GM23338 (cell line): ENCODE results near the gene SLC39A11. TPM values are rescaled to one million over a fixed set of nuclear protein-coding genes. Genes with fewer than 3 reads are reported as not detected.

ENCODE experiments used
- ATAC-seq: fragments of 200-7000 bp; cut with Tn5 transposase; 3 replicates; pipeline ENCODE4 v1.9.1; 2020
- DNase-seq: peaks from one replicate; pipeline ENCODE4 v3.0.0-alpha.2; 2015; ENCODE audit warnings: low spot score
- H2AFZ ChIP-seq: fragments of 200-600 bp; sonication (generic); 2 replicates; pipeline ENCODE4 v1.8.0; 2016; ENCODE audit warnings: antibody characterized with exemption, mild to moderate bottlenecking, moderate library complexity
- H3F3A ChIP-seq: fragments of 200-600 bp; sonication (generic); replicated peaks from 2 replicates; pipeline ENCODE4 v1.8.0; 2017; ENCODE audit warnings: antibody characterized with exemption, mixed run types, low read depth
- H3K27ac ChIP-seq: fragments of 200-600 bp; sonication (generic); 2 replicates; pipeline ENCODE4 v1.6.1; 2016; ENCODE audit warnings: low read depth
- H3K27me3 ChIP-seq: fragments of 200-600 bp; sonication (generic); 2 replicates; pipeline ENCODE4 v1.8.0; 2016; ENCODE audit warnings: mild to moderate bottlenecking, mixed run types, moderate library complexity; ENCODE audit not compliant: insufficient read depth
- H3K36me3 ChIP-seq: fragments of 200-600 bp; sonication (generic); 2 replicates; pipeline ENCODE4 v1.8.0; 2016; ENCODE audit warnings: mild to moderate bottlenecking; ENCODE audit not compliant: insufficient read depth
- H3K4me1 ChIP-seq: fragments of 200-600 bp; sonication (generic); 2 replicates; pipeline ENCODE4 v1.8.0; 2016; ENCODE audit warnings: mild to moderate bottlenecking, moderate library complexity; ENCODE audit not compliant: insufficient read depth
- H3K4me2 ChIP-seq: fragments of 200-600 bp; sonication (generic); 2 replicates; pipeline ENCODE4 v1.7.1; 2017; ENCODE audit warnings: mixed run types
- H3K4me3 ChIP-seq: fragments of 200-600 bp; sonication (generic); 2 replicates; pipeline ENCODE4 v1.6.1; 2016; ENCODE audit warnings: mixed run types
- H3K79me2 ChIP-seq: fragments of 200-600 bp; sonication (generic); replicated peaks from 2 replicates; pipeline ENCODE4 v1.8.0; 2017; ENCODE audit warnings: mild to moderate bottlenecking; ENCODE audit not compliant: insufficient read depth
- H3K9me2 ChIP-seq: fragments of 200-600 bp; sonication (generic); 2 replicates; pipeline ENCODE4 v1.8.0; 2017; ENCODE audit not compliant: insufficient read depth
- H4K20me1 ChIP-seq: fragments of 200-600 bp; sonication (generic); replicated peaks from 2 replicates; pipeline ENCODE4 v1.8.0; 2017; ENCODE audit warnings: mild to moderate bottlenecking; ENCODE audit not compliant: insufficient read depth
- H3K27ac Mint-ChIP-seq: 2 replicates; pipeline ENCODE4 v1.8.0; 2020; ENCODE audit warnings: inconsistent platforms, mild to moderate bottlenecking, moderate library complexity, mixed read lengths
- H3K27me3 Mint-ChIP-seq: 3 replicates; pipeline ENCODE4 v1.8.0; 2022; ENCODE audit warnings: low read depth, mild to moderate bottlenecking, moderate library complexity, mixed read lengths, inconsistent platforms; ENCODE audit not compliant: insufficient read depth, poor library complexity
- H3K36me3 Mint-ChIP-seq: 3 replicates; pipeline ENCODE4 v1.8.0; 2021; ENCODE audit warnings: low read depth, mild to moderate bottlenecking, inconsistent platforms, moderate library complexity, mixed read lengths
- H3K4me1 Mint-ChIP-seq: 3 replicates; pipeline ENCODE4 v1.8.0; 2020; ENCODE audit warnings: mild to moderate bottlenecking, inconsistent platforms, mixed read lengths
- H3K4me3 Mint-ChIP-seq: 3 replicates; pipeline ENCODE4 v1.8.0; 2021; ENCODE audit warnings: moderate library complexity, mild to moderate bottlenecking, inconsistent platforms, mixed read lengths
- H3K9me3 Mint-ChIP-seq: 3 replicates; pipeline ENCODE4 v1.8.0; 2020; ENCODE audit warnings: moderate library complexity, mild to moderate bottlenecking, inconsistent platforms, mixed read lengths
- CREB1 ChIP-seq: fragments of 250-450 bp; sonication (Bioruptor Pico); IDR thresholded peaks from 2 replicates; pipeline ENCODE4 v1.5.0; 2020; ENCODE audit warnings: low read depth, mild to moderate bottlenecking, moderate library complexity
- CTCF ChIP-seq, 2 experiments: fragments of 200-600 bp in 1 of 2; sonication (generic) in 1 of 2; conservative IDR thresholded peaks; 2 replicates each; pipeline versions ENCODE4 v1.5.1 to v1.6.1; 2016 to 2017; ENCODE audit warnings: antibody characterized with exemption in 2 of 2, low read depth in 2 of 2, mild to moderate bottlenecking in 2 of 2, moderate library complexity in 1 of 2
- EZH2 ChIP-seq: fragments of 200-600 bp; sonication (generic); IDR thresholded peaks from one replicate; pipeline ENCODE4 v1.8.0; 2017; ENCODE audit warnings: antibody characterized with exemption, mild to moderate bottlenecking, low read depth; ENCODE audit not compliant: unreplicated experiment
- JUNB ChIP-seq: IDR thresholded peaks from one replicate; pipeline ENCODE4 v1.6.1; 2016; ENCODE audit warnings: antibody characterized with exemption; ENCODE audit not compliant: unreplicated experiment
- POLR2AphosphoS5 ChIP-seq: IDR thresholded peaks from 2 replicates; pipeline ENCODE4 v1.6.1; 2016; ENCODE audit warnings: antibody characterized with exemption, low read depth
- REST ChIP-seq: IDR thresholded peaks from one replicate; pipeline ENCODE4 v1.6.1; 2018; ENCODE audit warnings: antibody characterized with exemption; ENCODE audit not compliant: unreplicated experiment
- STAT1 ChIP-seq: IDR thresholded peaks from one replicate; pipeline ENCODE4 v1.6.1; 2016; ENCODE audit warnings: antibody characterized with exemption; ENCODE audit not compliant: unreplicated experiment
- ZNF114 ChIP-seq: fragments of 250-450 bp; sonication (Bioruptor Pico); IDR thresholded peaks from 2 replicates; pipeline ENCODE4 v1.5.0; 2020; ENCODE audit warnings: mild to moderate bottlenecking, moderate library complexity
- ZNF462 ChIP-seq: fragments of 250-450 bp; sonication (Bioruptor Pico); IDR thresholded peaks from 2 replicates; pipeline ENCODE4 v1.5.0; 2020; ENCODE audit warnings: mild to moderate bottlenecking, moderate library complexity
- polyA plus RNA-seq: library from polyadenylated mRNA; unstranded; fragments of >200 nt; fragmentation: Nextera tagmentation; extraction: Ambion mirVana; gene quantifications from 2 replicates; pipeline ENCODE4 v1.2.1, GENCODE V29; 2016
- total RNA-seq: library from RNA; depleted of rRNA; stranded (reverse); fragments of >200 nt; shearing (Covaris generic); gene quantifications from 2 replicates; pipeline ENCODE4 v1.2.3, GENCODE V29; 2014
- TF ChIP-seq, protein P1 (sequence below): IDR thresholded peaks from 2 replicates; pipeline ENCODE4 v1.6.1; 2016; ENCODE audit warnings: antibody characterized with exemption

SLC39A11 gene
- total and polyA plus RNA-seq, 2 experiments from 2014 or later = 10.8 to 18.1 TPM

GRCh38 chr17:73121506-73121905, 29.0 kb upstream of the SLC39A11 start (continued):
- no peak for TF ChIP-seq CTCF (conservative IDR thresholded peaks at IDR 0.05; ENCODE audit: low read depth in 2 of 2)

- DNase-seq = no peak
- H3K4me1 Mint-ChIP-seq = peaks cover 5% of the 10 kb centered on the region; the same call in 1 of the 3 replicates
- no peak overlapping the region for H3K27ac Mint-ChIP-seq
- Histone ChIP-seq H3K4me3 (no peak overlapping the region), H4K20me1 (no peaks in the 10 kb centered on the region), H3K27ac (no peak overlapping the region), H3K79me2 (no peaks in the 10 kb centered on the region), H3K27me3 (no peaks in the 10 kb centered on the region), H3K9me2 (no peaks in the 10 kb centered on the region), H3F3A (no peaks in the 10 kb centered on the region), H2AFZ (no peak overlapping the region), H3K4me1 (no peaks in the 10 kb centered on the region), H3K4me2 (no peak overlapping the region), H3K36me3 (no peaks in the 10 kb centered on the region)
- ATAC-seq = no peak
- no peaks in the 10 kb centered on the region for H3K36me3 Mint-ChIP-seq
- no peaks in the 10 kb centered on the region for H3K9me3 Mint-ChIP-seq
- no peak overlapping the region for H3K4me3 Mint-ChIP-seq
- H3K27me3 Mint-ChIP-seq = peaks cover 6% of the 10 kb centered on the region
- TF ChIP-seq STAT1 (no peak), ZNF114 (CRISPR knock-in tag) (no peak), JUNB (no peak), ZNF462 (CRISPR knock-in tag) (no peak), POLR2AphosphoS5 (no peak), CTCF (conservative IDR thresholded peaks at IDR 0.05; ENCODE audit: low read depth in 2 of 2) (no peak), CREB1 (CRISPR knock-in tag) (no peak), REST (no peak), EZH2 (no peak)
- TF ChIP-seq, protein P1, sequence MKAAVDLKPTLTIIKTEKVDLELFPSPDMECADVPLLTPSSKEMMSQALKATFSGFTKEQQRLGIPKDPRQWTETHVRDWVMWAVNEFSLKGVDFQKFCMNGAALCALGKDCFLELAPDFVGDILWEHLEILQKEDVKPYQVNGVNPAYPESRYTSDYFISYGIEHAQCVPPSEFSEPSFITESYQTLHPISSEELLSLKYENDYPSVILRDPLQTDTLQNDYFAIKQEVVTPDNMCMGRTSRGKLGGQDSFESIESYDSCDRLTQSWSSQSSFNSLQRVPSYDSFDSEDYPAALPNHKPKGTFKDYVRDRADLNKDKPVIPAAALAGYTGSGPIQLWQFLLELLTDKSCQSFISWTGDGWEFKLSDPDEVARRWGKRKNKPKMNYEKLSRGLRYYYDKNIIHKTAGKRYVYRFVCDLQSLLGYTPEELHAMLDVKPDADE = no peak
Measured at GRCh38 chr17:73119631-73120030, 27.1 kb upstream of the SLC39A11 start.
